T follicular helper cell (primary cell): ENCODE data around the gene ANKRD53.
"Not testable (repeated sequence)": the region's sequence is repeated elsewhere in the genome, so short reads cannot be mapped to it uniquely, and the experiment has no call there.

Experiments used
- DNase-seq: peaks from one replicate; pipeline ENCODE4 v3.0.0-alpha.2; 2020; ENCODE audit warnings: low read depth

The ANKRD53 gene

GRCh38 chr2:70991142-70991541 is 12.7 kb downstream of the ANKRD53 start:
- DNase-seq: no peak

- DNase-seq: no peak
Measured at GRCh38 chr2:70991742-70992141, 13.3 kb downstream of the ANKRD53 start.

- DNase-seq: no peak
Measured at GRCh38 chr2:70992945-70993853, 14.8 kb downstream of the ANKRD53 start.

- DNase-seq: no peak
Measured at GRCh38 chr2:70994009-70994698, 15.7 kb downstream of the ANKRD53 start.

- DNase-seq: peak; percentile 81
Measured at GRCh38 chr2:70994699-70995425, 16.4 kb downstream of the ANKRD53 start, which contains the start of gene TEX261. Gene TEX261 (minus strand): TSS chr2:70994873. CDS start chr2:70994757, 116 bp downstream.

GRCh38 chr2:70995426-70995729 is 16.9 kb downstream of the ANKRD53 start:
- peak; percentile 48 for DNase-seq

GRCh38 chr2:70998885-70999284 is 20.5 kb downstream of the ANKRD53 start:
- DNase-seq: not testable (repeated sequence)

GRCh38 chr2:70999362-70999761 is 20.9 kb downstream of the ANKRD53 start:
- DNase-seq: no peak

GRCh38 chr2:70999931-71000330 is 21.5 kb downstream of the ANKRD53 start:
- not testable (repeated sequence) for DNase-seq

GRCh38 chr2:71000780-71001591 is 22.6 kb downstream of the ANKRD53 start:
- DNase-seq: peak; percentile 66

- DNase-seq: no peak
Measured at GRCh38 chr2:71001592-71001927, 23.1 kb downstream of the ANKRD53 start.

- no peak for DNase-seq
Measured at GRCh38 chr2:71001981-71002570, 23.6 kb downstream of the ANKRD53 start.

GRCh38 chr2:71003396-71003795 is 25.0 kb downstream of the ANKRD53 start:
- no peak for DNase-seq

- DNase-seq: no peak
Measured at GRCh38 chr2:71003966-71004755, 25.7 kb downstream of the ANKRD53 start.

GRCh38 chr2:71004857-71005256 is 26.4 kb downstream of the ANKRD53 start:
- no peak for DNase-seq

GRCh38 chr2:71005271-71006202 is 27.1 kb downstream of the ANKRD53 start:
- DNase-seq: no peak

- no peak for DNase-seq
Measured at GRCh38 chr2:71006323-71006722, 27.9 kb downstream of the ANKRD53 start.

GRCh38 chr2:71006955-71007799 is 28.7 kb downstream of the ANKRD53 start:
- DNase-seq: no peak
